ENCODE data around the gene A1BG. TPM values are rescaled to one million over a fixed set of nuclear protein-coding genes. Genes with fewer than 3 reads are reported as not detected.
"Not testable (repeated sequence)": the region's sequence is repeated elsewhere in the genome, so short reads cannot be mapped to it uniquely, and the experiment has no call there.

A1BG gene
- total RNA-seq, 1 donor from 2014 or later = 40.5 TPM

DNA sequence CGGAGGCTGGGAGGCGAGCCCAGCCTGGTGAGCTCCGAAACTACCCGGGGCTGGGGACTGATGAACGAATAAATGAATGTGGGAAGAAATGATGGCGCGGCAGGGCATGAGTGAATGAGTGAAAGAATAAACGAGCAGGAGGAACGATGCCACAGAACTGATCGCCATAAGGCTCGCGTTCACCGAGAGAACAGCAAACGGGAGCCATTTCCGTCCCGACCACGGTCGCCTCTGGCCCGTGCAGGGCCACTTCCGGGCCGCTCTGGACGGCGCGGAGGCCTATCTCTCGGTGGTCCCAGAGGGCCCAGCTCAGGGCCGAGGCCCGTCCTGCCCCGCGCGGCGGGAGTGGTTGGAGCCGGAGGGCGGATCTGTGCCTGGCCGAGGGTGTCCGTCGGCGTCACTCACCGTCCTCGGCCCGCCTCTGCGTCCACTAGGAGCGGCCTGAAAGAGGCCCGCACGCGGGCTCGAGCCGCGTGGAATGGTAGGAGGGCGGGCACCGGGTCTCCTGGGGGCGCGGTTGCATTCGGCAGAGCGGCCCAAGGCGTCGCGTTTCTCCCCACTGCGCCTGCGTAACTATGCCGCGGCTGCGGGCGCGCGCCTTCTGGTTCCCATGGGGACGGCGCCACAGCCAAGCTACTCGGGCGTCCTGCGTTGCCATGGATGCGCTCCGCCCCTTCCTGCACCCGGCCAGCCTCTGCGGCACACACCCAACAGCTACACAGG, 9.1 kb upstream of the A1BG start, which contains the start of gene ZNF497:
Gene ZNF497, minus strand, starts transcription at position 480 of the 723 bp plus-strand sequence. CDS start 5,116 bp downstream, outside the sequence.
- DNase-seq (ENCODE audit: extremely low read depth, low read depth, low spot score) = peak; percentile 50

DNA sequence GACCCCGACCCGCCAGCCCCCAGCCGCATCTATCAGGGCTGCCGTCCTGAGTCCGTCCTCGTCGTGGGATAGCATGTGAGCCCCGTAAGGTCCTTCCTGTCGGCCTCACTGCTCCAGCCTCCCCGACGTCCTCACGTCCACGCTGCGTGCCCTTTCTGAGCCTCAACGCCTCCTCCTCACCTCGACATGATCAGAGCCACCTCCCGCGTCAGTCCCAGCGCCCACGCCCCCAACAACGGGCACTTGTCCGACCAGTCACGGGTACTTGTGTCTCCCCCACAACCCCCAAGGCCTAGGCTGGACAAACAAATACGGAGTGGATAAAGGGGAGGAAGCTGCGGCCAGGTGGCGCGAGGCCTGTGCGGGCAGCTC, 8.6 kb upstream of the A1BG start:
- DNase-seq (ENCODE audit: extremely low read depth, low read depth, low spot score) = no peak

DNA sequence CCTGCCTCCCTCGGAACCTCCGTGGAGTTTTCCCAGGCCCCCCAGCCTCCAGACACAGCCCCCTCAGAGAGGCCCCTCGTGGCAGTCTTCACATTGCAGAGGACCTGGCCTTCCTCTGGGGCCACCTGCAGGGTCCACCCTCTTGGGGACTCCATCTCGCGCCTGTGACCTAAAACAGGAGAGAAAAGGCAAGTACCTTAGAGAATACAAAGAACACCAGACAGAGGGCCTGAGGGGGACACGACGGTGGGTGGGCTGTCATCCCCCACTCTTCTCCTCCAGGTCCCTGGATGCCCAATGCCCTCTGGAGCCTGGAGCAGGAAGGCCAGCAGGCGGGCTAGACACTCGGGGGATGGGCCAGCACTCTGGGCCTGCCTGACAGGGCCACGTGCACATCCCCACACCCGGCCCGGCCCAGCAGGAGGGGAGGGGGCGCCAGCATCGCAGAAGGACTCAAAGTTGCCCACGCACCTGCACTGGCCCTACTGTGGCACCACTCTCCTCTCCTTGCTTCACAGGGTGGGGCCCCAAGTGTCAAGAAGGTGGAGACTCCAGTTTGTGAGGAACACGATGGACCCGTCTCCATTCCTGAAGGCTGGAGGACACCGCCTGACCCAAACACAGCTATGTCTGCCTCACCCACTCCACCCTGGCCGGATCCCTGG, 4.3 kb upstream of the A1BG start:
- DNase-seq (ENCODE audit: extremely low read depth, low read depth, low spot score) = no peak

DNA sequence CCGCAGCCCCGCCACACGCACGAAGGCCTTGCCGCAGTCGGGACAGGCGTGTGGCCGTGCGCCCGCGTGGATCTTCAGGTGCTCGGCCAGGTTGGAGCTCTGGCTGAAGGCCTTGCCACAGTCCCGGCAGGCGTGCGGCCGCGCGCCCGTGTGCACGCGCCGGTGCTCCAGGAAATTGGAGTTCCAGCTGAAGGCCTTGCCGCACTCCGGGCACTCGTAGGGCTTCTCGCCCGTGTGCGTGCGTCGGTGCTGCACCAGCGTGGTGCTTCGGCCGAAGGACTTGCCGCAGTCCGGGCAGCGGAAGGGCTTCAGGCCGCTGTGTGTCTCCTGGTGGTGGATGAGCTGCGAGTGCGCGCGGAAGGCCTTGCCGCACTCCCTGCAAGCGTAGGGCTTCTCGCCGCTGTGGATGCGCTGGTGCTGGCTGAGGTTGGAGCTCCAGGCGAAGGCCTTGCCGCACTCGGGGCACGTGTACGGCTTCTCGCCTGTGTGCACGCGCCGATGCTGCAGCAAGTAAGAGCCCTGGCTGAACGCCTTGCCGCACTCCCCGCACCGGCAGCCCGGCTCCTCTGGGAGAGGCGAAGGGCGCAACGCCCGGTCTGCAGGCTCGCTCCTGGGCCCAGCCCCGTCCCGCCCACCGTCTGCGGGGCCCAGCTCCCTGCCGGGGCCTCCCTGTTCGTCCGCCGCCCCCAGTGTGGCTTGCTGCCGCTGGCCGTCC, 3.6 kb upstream of the A1BG start:
- no peak for DNase-seq (ENCODE audit: extremely low read depth, low read depth, low spot score)

DNA sequence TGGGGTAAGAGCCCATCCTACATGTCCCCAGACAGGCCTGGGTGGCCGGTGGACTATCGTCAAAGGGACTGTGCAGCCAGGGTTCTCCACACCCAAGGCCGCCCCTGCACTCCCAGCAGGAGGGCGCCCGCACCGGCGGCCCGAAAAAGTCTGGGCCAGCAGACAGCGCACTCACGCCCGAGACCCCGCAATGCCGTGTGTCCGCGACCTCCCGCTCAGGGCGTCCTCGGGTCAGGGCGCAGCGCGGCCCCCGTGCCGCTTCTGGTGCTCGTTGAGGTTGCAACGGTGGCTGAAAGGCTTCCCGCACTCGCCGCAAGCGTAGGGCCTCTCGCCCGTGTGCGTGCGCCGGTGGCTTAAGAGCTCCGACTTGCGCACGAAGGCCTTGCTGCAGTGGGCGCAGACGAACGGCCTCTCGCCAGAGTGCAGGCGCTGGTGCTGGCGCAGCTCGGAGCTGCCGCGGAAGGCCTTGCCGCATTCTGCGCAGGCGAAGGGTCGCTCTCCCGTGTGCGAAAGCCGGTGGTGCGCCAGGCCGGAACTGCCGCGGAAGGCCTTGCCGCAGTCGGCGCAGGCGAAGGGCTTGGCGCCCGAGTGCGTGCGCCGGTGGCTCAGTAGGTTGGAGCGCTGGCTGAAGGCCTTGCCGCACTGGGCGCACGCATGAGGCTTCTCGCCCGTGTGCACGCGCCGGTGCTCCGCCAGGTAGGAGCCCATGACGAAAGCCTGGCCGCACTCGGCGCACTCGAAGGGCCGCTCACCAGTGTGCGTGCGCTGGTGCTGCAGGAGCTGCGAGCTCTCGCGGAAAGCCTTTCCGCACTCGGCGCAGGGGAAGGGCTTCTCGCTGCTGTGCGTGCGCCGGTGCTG, 2.8 kb upstream of the A1BG start:
- DNase-seq (ENCODE audit: extremely low read depth, low read depth, low spot score) = no peak

DNA sequence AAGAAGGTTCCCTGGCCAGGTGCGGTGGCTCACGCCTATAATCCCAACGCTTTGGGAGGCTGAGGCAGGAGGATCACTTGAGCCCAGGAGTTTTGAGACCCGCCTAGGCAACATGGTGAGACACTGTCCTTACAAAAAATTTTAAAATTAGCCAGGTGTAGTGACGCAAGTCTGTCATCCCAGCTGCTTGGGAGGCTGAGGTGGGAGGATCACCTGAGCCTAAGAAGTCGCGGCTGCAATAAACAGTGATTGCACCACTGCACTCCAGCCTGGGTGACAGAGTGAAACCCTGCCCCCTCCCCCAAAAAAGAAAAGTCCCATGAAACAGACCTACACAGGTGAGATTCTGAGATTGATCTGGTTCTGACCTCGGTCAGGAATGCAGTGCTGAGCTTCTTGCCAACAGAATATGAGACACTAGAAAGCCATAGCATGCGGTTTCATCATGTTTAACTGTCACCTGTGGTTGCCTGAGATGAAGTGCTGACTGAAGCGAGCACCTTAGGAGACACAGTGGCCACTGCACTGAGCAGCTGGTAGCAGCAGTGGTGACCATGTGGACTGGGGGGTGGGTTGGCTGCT, 2.0 kb upstream of the A1BG start:
- DNase-seq (ENCODE audit: extremely low read depth, low read depth, low spot score) = no peak

DNA sequence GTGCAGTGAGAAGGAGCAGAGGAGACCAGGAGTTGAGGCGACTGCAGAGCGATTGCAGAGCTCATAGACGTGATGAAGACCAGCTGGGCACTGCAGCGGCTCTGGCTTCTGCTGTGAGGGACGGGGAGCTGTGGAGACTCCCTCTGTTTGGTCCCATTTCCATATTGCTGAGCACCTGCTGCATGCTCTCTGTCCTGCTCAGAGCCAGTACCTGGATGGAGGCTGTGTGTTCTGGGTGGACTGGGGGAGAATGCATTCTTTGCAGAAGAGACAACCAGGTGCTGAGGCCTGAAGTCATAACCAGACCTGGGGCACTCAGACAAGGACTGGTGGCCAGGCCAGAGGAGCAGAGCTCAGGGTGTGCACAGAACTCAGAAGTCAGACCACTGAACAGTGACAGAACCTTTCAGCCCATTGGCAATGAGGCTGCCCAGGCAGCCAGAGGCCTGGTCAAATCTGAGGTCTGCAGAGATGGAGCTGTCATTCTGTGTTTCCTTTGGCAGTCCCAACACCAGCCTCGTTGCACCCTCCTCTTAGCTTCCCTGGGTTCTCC, 1.3 kb upstream of the A1BG start:
- DNase-seq (ENCODE audit: extremely low read depth, low read depth, low spot score) = no peak

DNA sequence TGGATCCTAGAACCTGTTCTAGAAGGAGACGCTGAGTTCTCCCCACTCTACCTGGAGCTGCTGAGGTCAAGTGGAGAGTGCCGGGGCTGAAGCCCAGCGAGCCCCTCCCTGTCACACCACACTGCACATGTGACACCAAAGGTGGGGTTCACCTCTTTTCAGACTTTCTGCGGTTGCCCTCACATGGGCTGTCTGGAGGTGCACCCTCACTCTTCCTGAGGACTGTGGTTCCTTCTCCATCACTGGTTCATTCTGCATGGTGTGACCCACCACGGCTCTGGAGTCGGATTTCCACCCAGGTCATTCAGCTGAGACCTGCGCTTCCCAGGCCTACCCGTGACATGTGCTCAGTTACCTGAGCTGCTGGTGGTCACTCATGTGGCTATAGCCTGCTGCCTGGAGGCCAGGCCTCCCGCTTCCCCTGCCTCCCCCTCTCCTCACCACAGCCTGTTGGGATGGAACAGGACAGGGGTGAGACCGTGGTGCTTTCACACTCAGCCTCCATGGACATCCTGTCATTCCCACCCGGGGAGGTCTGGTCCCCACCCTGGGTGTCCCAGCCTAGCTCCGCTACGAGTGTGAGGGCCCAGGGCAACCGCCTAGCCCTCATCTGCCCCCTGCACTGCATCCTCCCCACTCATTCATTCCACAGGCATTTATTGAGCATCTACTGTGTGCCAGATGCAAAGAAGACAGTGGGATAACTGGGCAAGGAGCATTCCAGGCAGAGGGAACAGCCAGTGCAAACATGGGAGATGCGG, 605 bp upstream of the A1BG start:
- no peak for DNase-seq (ENCODE audit: extremely low read depth, low read depth, low spot score)

DNA sequence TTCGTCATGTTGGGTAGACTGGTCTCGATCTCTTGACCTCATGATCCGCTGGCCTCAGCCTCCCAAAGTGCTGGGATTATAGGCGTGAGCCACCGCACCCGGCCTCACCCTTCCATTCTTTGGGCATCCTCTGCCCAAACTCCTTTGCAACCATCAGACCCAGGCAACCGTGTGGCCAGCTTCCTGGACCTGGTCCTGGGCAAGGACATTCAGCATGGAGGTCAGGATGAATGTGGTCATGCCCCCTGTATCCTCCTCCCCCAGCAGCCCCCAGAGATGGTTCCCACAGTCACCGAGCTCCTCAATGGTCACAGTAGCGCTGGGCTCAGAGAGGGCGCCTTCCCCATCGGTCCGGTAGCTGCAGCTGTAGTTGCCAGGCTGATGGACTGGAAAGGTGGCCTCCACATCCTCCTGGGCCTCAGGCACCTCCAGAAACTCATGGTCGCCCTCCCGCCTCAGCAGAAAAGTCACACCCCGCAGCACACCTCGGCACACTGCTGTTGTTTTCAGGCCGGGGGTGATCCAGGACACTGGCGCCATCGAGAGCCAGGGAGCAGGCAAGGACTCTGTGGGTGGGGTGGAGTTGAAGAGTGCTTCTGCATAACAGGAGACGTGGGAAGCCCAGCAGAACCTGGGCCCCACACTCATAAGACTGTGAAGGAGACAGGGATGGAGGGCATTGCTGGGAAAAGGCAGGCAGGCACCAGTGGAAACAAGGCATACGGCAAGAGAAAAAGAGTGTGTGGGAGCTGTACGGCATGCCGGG, 1.1 kb downstream of the A1BG start:
- DNase-seq (ENCODE audit: extremely low read depth, low read depth, low spot score) = no peak

DNA sequence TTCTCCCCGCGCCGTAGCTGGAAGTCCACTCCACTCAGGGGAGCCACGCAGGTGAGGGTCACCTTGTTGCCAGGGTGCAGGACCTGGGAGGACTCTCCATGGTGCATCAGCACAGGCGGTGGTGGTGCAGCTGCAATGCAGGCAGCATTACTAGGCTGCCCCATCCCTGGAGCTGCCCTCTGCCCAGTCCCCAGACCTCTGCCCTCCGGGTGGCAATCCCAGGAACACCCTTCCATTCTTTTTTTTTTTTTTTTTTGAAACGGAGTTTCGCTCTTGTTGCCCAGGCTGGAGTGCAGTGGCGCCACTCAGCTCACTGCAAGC, 1.8 kb downstream of the A1BG start:
- no peak for DNase-seq (ENCODE audit: extremely low read depth, low read depth, low spot score)

DNA sequence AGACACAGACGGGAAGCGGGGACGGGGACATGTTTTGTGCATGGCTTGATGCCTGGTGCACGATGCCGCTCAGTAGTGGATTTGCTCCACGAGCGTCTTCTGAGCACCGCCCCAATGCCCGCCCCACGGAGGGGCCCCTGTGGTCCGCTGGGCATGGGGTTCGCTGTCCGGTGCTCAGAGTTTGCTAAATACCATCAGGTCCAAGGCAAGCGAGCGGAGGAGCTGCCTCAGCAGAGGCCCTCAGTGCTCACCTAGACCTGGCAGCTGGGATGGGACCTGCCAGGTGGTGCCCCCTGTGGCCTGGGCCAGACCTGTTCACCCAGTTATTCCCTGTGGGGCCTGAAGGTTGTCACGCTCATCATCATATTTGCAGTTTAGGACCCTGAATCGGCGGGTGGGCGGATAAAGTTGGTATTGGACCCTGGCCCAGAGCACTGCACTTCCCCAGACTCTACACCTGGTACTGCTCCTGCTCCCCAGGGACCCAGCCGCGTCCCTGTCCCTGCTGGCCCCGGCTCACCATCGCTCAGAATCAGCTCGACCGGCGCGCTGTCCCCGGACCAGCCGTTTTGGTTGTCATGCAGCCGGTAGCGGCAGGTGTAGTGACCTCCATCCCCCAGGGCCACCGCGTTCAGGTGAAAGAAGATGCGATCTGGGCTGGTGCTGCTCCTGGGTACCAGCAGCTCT, 2.3 kb downstream of the A1BG start:
- no peak for DNase-seq (ENCODE audit: extremely low read depth, low read depth, low spot score)

DNA sequence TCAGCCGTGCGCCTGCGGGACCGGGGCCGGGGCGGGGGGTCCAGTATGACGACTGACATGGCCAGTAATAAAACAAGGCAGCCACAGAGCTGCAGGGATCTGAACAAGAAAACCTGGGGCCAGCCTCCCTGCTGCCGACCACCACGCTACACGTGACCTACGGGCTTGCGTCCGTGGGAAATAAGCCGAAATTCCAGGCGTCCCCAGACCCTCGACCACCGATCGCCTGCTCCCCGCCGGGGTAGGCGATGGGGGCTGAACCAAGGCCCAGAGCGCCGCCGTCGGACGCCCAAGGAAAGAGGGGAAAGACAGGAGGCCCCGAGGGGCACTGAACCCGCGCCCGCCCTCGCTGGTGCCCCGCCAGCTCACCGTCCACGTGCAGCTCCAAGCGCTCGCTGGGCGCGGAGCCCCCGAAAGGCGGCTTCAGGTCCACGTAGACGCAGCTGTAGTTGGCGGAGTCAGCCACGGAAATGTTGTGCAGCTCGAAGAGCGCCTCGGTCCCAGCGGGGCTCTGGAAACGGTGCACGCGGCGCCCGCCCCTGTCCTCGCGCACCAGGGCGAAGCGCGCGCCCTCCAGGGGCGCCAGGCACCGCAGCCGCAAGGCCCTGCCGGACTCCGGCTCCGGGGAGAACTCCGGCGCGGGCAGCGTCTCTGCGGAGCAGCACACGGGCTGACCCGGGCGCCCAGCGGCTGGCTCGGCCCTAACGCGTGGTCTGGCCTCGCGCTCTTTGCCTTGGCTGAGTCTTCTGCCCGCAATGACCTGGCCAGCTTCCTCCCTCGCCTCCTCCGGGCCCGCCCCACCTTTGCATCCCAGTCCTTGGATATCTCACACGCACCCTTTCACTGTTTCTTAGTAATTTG, 3.1 kb downstream of the A1BG start:
- DNase-seq (ENCODE audit: extremely low read depth, low read depth, low spot score) = no peak

DNA sequence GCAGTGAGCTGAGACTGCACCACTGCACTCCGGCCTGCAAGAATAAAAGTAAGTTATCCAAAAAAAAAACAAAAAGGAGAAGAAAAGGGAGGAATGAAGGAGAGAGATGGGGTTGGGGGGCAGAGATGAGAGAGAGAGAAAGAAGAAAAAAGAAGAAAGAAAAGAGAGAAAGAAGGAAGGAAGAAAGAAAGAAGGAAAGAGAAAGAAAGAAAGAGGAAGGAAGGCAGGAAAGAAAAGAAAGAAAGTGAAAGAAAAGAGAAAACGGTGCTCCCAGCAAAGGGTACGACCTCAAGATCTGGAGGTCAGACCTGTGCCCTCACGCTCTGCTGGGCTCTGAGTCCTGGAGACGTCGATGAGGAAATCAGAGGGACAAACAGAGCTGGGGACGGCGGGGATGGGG, 3.7 kb downstream of the A1BG start:
- DNase-seq (ENCODE audit: extremely low read depth, low read depth, low spot score) = no peak

DNA sequence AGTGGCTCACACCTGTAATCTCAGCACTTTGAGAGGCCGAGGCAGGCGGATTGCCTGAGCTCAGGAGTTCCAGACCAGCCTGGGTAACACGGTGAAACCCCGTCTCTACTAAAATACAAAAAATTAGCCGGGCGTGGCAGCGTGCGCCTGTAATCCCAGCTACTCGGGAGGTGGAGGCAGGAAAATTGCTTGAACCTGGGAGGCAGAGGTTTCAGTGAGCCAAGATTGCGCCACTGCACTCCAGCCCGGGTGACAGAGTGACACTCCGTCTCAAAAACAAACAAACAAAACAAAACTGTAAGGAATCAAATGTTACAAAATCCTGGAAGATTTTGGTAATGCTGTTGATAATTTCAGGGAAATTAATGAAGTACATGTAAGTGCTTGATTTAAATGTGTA, 5.2 kb downstream of the A1BG start:
- DNase-seq (ENCODE audit: extremely low read depth, low read depth, low spot score) = not testable (repeated sequence)

DNA sequence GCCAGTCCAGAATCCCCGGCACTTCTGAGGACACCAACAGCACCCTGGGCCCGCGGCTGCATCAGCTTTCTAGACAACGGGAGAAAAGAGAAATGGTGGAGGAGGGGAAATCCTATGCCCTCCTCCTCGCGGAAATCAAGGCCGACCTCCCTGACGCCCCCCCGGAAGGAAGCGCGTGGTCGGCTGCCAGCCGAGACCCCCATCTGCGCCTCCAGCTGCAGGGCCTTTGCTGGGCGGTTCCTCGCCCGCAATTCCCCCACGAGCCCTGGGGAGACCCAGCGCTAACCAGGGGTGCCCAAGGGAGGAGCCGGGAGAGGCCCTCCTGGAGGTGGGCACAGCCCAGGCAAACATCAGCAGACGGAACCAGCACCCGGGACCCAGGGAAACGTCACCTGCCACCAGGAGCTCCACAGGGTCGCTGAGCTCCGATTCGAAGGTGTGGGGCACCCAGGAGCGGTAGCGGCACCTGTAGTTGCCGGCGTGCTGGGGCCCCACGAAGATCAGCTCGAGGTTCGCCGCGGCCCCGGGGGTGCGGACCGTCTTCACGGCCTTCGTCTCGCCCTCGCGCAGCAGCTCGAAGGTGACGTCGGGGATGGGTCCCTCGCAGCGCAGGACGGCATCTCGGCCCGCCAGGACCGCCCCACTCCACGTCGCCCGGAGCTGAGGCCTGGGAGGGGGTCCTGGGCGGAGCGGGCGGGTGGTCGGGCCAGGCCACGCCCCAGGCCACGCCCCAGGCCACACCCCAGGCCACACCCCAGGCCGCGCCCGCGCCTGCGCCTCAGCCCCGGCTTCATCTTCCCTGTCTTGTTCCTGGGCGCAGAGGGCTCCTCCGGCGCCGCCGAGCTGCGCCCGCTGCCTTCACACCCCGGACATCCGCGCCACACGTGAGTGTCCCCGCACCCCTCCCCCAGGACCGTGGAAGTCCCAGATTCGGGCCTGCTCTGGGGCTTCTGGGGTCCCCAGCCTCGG, 6.0 kb downstream of the A1BG start:
- DNase-seq (ENCODE audit: extremely low read depth, low read depth, low spot score) = no peak

DNA sequence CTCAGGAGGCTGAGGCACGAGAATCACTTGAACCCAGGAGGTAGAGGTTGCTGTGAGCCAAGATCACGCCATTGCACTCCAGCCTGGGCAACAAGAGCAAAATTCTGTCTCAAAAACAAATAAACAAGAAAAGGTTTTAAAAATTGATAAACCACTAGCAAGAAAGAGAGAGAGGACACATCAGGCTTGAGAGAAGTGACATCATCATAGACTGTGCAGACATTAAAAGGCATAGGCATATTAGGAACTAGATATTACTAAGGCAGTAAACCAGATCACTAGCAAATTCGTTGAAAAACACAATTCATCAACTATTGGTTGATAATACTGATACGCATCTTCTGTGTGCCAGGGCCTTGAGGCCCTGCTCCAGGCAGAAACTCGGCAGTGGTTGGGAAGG, 7.7 kb downstream of the A1BG start:
- no peak for DNase-seq (ENCODE audit: extremely low read depth, low read depth, low spot score)
